H9 (cell line): Measurements from ENCODE around the gene NAGPA. TPM values are rescaled to one million over a fixed set of nuclear protein-coding genes. Genes with fewer than 3 reads are reported as not detected.

ENCODE experiments used
- DNase-seq: peaks from one replicate; pipeline ENCODE4 v3.0.0-alpha.2; 2017
- H2AFZ ChIP-seq: one replicate; pipeline ENCODE4 v1.6.1; 2013; ENCODE audit warnings: mild to moderate bottlenecking, low read length, control low read depth, moderate library complexity
- H2AK5ac ChIP-seq: 2 replicates; pipeline ENCODE4 v1.6.1; 2013; ENCODE audit warnings: low read length, control low read depth, mixed read lengths; ENCODE audit not compliant: insufficient read length
- H2BK120ac ChIP-seq: one replicate; pipeline ENCODE4 v1.6.1; 2013; ENCODE audit warnings: low read depth, mild to moderate bottlenecking, low read length, control low read depth, inconsistent platforms; ENCODE audit not compliant: poor library complexity, severe bottlenecking
- H2BK12ac ChIP-seq: 2 replicates; pipeline ENCODE4 v1.6.1; 2013; ENCODE audit warnings: low read length, control low read depth, mixed read lengths, low read depth; ENCODE audit not compliant: insufficient read length
- H2BK15ac ChIP-seq: 2 replicates; pipeline ENCODE4 v1.6.1; 2013; ENCODE audit warnings: low read depth, low read length, control low read depth
- H2BK20ac ChIP-seq: one replicate; pipeline ENCODE4 v1.6.1; 2013; ENCODE audit warnings: low read depth, mild to moderate bottlenecking, low read length, control low read depth, inconsistent platforms; ENCODE audit not compliant: poor library complexity, severe bottlenecking
- H2BK5ac ChIP-seq: 2 replicates; pipeline ENCODE4 v1.6.1; 2013; ENCODE audit warnings: low read length, control low read depth, mixed read lengths; ENCODE audit not compliant: insufficient read length
- H3K14ac ChIP-seq: 2 replicates; pipeline ENCODE4 v1.6.1; 2013; ENCODE audit warnings: low read length, control low read depth; ENCODE audit not compliant: insufficient read depth
- H3K18ac ChIP-seq: 2 replicates; pipeline ENCODE4 v1.6.1; 2013; ENCODE audit warnings: low read depth, mild to moderate bottlenecking, mixed read lengths, low read length, control low read depth; ENCODE audit not compliant: insufficient read length
- H3K23ac ChIP-seq: 2 replicates; pipeline ENCODE4 v1.6.1; 2013; ENCODE audit warnings: low read length, control low read depth, mixed read lengths, low read depth; ENCODE audit not compliant: insufficient read length
- H3K23me2 ChIP-seq: 2 replicates; pipeline ENCODE4 v1.6.1; 2013; ENCODE audit warnings: low read depth, mild to moderate bottlenecking, mixed read lengths, low read length, control low read depth; ENCODE audit not compliant: insufficient read length, poor library complexity, severe bottlenecking
- H3K27ac ChIP-seq: 2 replicates; pipeline ENCODE4 v1.5.1; 2013; ENCODE audit warnings: low read length, control low read depth, mixed read lengths, low read depth; ENCODE audit not compliant: insufficient read length
- H3K27me3 ChIP-seq: 2 replicates; pipeline ENCODE4 v1.6.1; 2013; ENCODE audit warnings: low read length, control low read depth, inconsistent platforms; ENCODE audit not compliant: insufficient read depth
- H3K4ac ChIP-seq: 2 replicates; pipeline ENCODE4 v1.6.1; 2013; ENCODE audit warnings: low read depth, mild to moderate bottlenecking, control low read depth, inconsistent platforms, low read length, moderate library complexity
- H3K4me1 ChIP-seq: 2 replicates; pipeline ENCODE4 v1.6.1; 2013; ENCODE audit warnings: low read length, control low read depth, inconsistent platforms; ENCODE audit not compliant: insufficient read depth
- H3K4me2 ChIP-seq: 2 replicates; pipeline ENCODE4 v1.6.1; 2013; ENCODE audit warnings: low read length, control low read depth, mixed read lengths; ENCODE audit not compliant: insufficient read length, insufficient read depth
- H3K56ac ChIP-seq: 2 replicates; pipeline ENCODE4 v1.6.1; 2013; ENCODE audit warnings: low read depth, mild to moderate bottlenecking, mixed read lengths, low read length, control low read depth; ENCODE audit not compliant: insufficient read length
- H3K79me1 ChIP-seq: 2 replicates; pipeline ENCODE4 v1.6.1; 2013; ENCODE audit warnings: low read depth, mild to moderate bottlenecking, moderate library complexity, low read length, control low read depth, inconsistent platforms; ENCODE audit not compliant: insufficient read depth, poor library complexity, severe bottlenecking
- H3K79me2 ChIP-seq: 2 replicates; pipeline ENCODE4 v1.6.1; 2013; ENCODE audit warnings: low read length, control low read depth, inconsistent platforms; ENCODE audit not compliant: insufficient read depth
- H3K9ac ChIP-seq: 2 replicates; pipeline ENCODE4 v1.6.1; 2013; ENCODE audit warnings: low read length, control low read depth, mixed read lengths; ENCODE audit not compliant: insufficient read length; ENCODE audit errors: extremely low read depth
- H3K9me3 ChIP-seq: one replicate; pipeline ENCODE4 v1.6.1; 2013; ENCODE audit warnings: low read depth, low read length, inconsistent platforms; ENCODE audit not compliant: control insufficient read depth
- H3T11ph ChIP-seq: one replicate; pipeline ENCODE4 v1.6.1; 2013; ENCODE audit warnings: mild to moderate bottlenecking, low read length, control low read depth, inconsistent platforms
- H4K20me1 ChIP-seq: one replicate; pipeline ENCODE4 v1.6.1; 2013; ENCODE audit not compliant: control insufficient read depth, insufficient read length, insufficient read depth
- H4K5ac ChIP-seq: 2 replicates; pipeline ENCODE4 v1.6.1; 2013; ENCODE audit warnings: low read depth, mild to moderate bottlenecking, mixed read lengths, low read length, control low read depth; ENCODE audit not compliant: insufficient read length
- H4K8ac ChIP-seq: replicated peaks from 2 replicates; pipeline ENCODE4 v1.6.1; 2013; ENCODE audit warnings: low read length, control low read depth, mixed read lengths, low read depth; ENCODE audit not compliant: insufficient read length
- H4K91ac ChIP-seq: 2 replicates; pipeline ENCODE4 v1.6.1; 2013; ENCODE audit warnings: low read depth, mild to moderate bottlenecking, moderate library complexity, mixed read lengths, low read length, control low read depth; ENCODE audit not compliant: insufficient read length
- H3K27ac Mint-ChIP-seq, 3 experiments: 2 replicates in 2 of 3; 3 replicates in 1 of 3; pipeline ENCODE4 v1.8.0; 2020 to 2021; ENCODE audit warnings: mixed read lengths in 3 of 3, mild to moderate bottlenecking in 1 of 3, moderate library complexity in 1 of 3
- H3K27me3 Mint-ChIP-seq: 2 replicates; pipeline ENCODE4 v1.8.0; 2021; ENCODE audit warnings: low read depth, mild to moderate bottlenecking, moderate library complexity, mixed read lengths
- H3K36me3 Mint-ChIP-seq, 3 experiments: 2 replicates in 2 of 3; 3 replicates in 1 of 3; pipeline ENCODE4 v1.8.0; 2020 to 2021; ENCODE audit warnings: low read depth in 3 of 3, mixed read lengths in 3 of 3; ENCODE audit not compliant: insufficient read depth in 1 of 3
- H3K4me1 Mint-ChIP-seq, 2 experiments: 2 replicates each; pipeline ENCODE4 v1.8.0; 2020; ENCODE audit warnings: mixed read lengths in 2 of 2
- H3K4me3 Mint-ChIP-seq, 2 experiments: 2 replicates in 1 of 2; 3 replicates in 1 of 2; pipeline ENCODE4 v1.8.0; 2020 to 2021; ENCODE audit warnings: mild to moderate bottlenecking in 2 of 2, mixed read lengths in 2 of 2, moderate library complexity in 1 of 2
- H3K9me3 Mint-ChIP-seq, 2 experiments: 2 replicates in 1 of 2; 3 replicates in 1 of 2; pipeline ENCODE4 v1.8.0; 2020; ENCODE audit warnings: mild to moderate bottlenecking in 2 of 2, mixed read lengths in 2 of 2, moderate library complexity in 1 of 2
- CTCF ChIP-seq: fragments of 200-600 bp; sonication (generic); conservative IDR thresholded peaks from 3 replicates; pipeline ENCODE4 v1.8.0; 2021; ENCODE audit warnings: antibody characterized with exemption, mild to moderate bottlenecking
- WGBS: extraction: QIAGEN DNeasy Blood & Tissue Kit; methylation state at CpG from one replicate; pipeline ENCODE4 v1.1.7; 2013; ENCODE audit warnings: missing lambda C conversion rate, low lambda C conversion rate, mixed read lengths; ENCODE audit not compliant: insufficient read length; ENCODE audit errors: extremely low coverage; 5-methylcytosine and 5-hydroxymethylcytosine counted together
- total RNA-seq: library from RNA; stranded (reverse); gene quantifications from 2 replicates; pipeline ENCODE4 v1.2.1, GENCODE V29; 2021

NAGPA gene
- total RNA-seq, 1 experiment from 2014 or later = 12.1 TPM

DNA sequence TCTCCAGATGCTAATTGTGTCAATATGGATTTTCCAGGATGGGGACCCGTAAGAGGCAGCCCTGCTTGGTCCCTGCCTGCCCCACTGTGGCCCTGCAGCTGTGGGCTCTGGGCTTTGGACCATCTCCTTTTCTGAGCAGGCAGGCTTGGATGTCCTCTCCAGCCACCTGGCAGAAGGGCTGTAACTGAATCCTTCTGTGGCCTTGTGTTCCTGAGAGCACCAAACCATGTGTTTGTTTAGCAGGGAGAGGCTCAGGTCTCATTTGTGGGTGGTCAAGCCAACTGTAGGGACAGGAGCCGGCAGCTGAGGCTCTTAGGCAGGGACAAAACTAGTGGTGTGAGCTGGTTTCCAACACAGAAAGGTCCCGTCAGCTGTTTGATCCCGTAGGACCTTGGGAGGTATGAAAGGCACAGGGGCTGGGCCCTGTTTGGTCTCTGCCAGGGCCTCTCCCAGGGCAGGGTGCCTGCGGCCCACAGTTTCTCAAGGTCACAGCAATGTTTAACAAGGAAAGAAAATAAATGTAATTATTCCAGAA is 57.1 kb downstream of the NAGPA start:
- Histone ChIP-seq H3K4me1 (no peaks in the 10 kb centered on the region), H3K27me3 (no peaks in the 10 kb centered on the region), H2AK5ac (no peak overlapping the region), H2BK120ac (no peak overlapping the region), H3K79me2 (no peaks in the 10 kb centered on the region), H2BK12ac (no peak overlapping the region), H3K79me1 (no peaks in the 10 kb centered on the region), H3K23ac (no peak overlapping the region), H3K9ac (no peak overlapping the region), H2BK5ac (no peak overlapping the region), H4K8ac (no peak overlapping the region), H3K9me3 (no peaks in the 10 kb centered on the region), H3T11ph (no peak overlapping the region), H3K27ac (no peak overlapping the region), H4K20me1 (no peaks in the 10 kb centered on the region), H2AFZ (no peak overlapping the region), H3K4ac (no peak overlapping the region), H4K5ac (no peak overlapping the region), H3K14ac (no peak overlapping the region), H3K4me2 (no peak overlapping the region), H4K91ac (no peak overlapping the region), H2BK20ac (no peak overlapping the region), H3K23me2 (no peaks in the 10 kb centered on the region), H3K56ac (no peak overlapping the region), H2BK15ac (no peak overlapping the region), H3K18ac (no peak overlapping the region)
- Mint-ChIP-seq H3K27ac (no peak overlapping the region), H3K36me3 (no peaks in the 10 kb centered on the region), H3K9me3 (no peaks in the 10 kb centered on the region; a peak in 1 of 5 replicates), H3K4me3 (no peak overlapping the region), H3K4me1 (peaks cover 0 to 7% of the 10 kb centered on the region in 2 experiments; a peak in 3 of 4 replicates), H3K27me3 (peaks cover 7% of the 10 kb centered on the region)
- no CpG with 5 or more reads among the region's 5 CpGs for WGBS
- DNase-seq = no peak
- no peak for TF ChIP-seq CTCF
